NCI-H1092 (cell line): ENCODE data around the gene NREP.
"Not testable (repeated sequence)": the region's sequence is repeated elsewhere in the genome, so short reads cannot be mapped to it uniquely, and the experiment has no call there.

Experiments used
- DNase-seq: peaks from one replicate; lab custom pipeline; 2025; lab: John Stamatoyannopoulos, UW

The NREP gene

DNA sequence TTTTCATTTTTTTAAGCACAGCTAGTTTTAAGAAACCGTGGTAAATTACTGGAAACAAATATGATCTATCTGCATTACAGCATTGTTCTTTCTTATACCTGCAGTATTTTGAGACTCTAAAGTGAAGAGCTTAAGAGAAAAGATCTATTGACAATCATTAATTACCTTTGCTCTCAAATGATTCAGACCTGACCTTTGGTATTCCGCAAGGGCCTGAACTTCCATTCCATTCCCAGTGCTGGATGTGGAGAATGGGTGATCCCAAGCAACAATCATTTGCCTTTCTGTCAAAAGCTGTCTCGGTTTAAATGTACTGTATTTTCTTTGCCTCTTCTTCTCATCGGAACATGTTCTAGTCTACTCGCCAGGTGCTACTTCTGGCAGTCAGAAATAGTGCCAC, 18.9 kb downstream of the NREP start:
- no peak for DNase-seq

DNA sequence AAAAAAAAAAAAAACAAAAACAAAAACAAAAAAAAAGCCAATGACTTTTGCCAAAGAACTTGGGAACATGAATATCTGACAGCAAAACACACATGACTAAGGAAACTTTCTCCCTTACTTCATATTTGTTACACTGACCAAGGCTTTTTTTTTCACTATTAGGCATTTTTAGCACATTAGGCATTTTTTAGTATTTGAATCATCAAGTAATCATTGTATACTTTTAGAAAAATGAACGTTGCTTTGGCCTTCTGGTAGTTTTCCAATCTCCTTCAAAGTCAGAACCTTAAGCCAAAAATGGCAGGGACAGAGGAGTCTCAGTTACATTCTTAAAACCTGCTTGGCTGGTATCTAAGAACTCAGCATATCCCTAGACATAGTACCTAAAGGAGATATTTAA, 19.3 kb downstream of the NREP start:
- DNase-seq: no peak

DNA sequence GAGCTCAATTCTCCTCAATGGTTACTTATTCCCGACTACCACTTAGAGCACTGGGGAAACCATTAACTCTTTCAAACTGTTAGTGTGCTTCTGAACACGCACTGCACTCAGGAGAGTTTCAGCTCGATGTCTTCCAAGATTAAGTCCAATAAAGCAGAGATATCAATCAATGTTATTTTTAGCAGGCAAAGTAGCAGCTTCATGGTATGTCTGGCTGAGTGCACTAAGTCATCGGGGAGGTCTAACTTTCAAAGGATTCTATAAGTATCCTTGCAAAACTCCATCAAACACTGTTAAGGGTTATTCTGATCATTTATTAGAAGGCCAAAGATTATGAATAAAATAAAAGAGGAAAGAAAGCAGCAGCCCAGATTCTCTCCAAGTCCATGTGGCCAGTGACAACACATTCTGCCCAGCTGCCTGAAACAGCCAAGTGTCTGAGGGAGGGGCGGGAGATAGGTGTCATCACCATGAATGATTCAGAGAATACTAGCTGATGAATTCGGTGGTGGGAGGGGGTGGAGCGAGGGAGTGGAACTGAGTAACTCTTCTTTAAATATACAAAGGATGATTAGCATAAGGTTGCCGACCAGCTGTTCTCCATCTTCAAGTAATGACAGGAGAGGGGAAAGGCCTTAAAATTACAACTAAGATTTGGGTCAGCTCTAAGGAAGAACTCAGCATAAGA, 21.3 kb downstream of the NREP start:
- no peak for DNase-seq

DNA sequence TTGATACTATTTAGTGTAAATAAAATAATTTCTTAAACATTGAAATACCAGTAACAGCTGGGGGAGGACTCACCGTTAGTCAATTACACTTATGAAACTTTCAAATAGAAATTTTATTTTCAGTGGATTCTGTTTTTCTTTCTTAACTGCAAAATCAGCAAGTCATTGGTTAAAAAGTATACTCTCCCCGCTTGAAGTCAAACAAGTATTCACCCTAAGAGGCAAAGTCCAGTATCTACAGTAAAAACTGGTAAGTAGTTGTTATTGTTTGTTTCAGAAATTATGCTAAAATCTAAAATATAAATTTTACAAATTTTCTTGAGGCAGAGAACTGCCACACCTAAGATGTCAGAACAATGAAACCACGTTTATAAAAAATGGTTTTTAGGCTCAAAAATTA, 22.4 kb downstream of the NREP start:
- DNase-seq: no peak

DNA sequence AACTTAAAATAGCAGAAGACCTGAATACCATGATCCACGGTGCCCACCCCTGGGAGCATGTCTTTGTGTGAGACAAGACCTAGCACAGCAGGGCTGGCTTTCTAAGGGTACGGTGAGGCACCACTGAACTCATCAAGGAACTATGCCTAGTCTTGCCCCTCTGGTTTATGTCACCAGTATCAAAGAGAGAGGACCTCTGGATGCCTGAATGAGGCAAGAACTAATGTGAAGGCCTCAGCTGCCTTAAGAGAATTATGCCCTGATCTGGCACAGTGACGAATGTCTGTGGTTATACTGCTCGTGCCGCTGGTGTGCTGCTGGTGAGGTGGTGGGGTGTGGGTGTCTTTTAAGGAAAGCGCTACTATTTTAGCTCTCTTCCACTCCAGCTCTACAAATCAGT, 23.0 kb downstream of the NREP start:
- no peak for DNase-seq

DNA sequence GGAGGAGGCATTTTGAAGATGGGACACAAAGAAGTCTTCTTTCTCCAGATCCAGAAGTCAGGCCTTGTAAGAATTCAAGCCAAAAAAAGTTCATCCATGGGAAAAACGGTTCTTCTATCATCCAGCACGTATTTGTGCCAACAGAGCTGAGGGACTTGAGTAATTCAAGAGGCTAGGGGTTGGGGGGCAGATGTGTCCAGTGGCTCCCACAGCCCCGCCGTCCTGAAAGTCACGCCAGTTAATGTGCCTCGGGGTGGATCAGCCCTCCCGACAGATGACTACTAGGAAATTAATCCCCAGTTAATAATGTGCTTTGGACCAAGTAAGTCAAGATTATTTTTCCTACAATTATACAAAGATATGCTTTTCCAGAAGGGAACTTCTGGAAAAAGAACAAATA, 23.4 kb downstream of the NREP start:
- no peak for DNase-seq

DNA sequence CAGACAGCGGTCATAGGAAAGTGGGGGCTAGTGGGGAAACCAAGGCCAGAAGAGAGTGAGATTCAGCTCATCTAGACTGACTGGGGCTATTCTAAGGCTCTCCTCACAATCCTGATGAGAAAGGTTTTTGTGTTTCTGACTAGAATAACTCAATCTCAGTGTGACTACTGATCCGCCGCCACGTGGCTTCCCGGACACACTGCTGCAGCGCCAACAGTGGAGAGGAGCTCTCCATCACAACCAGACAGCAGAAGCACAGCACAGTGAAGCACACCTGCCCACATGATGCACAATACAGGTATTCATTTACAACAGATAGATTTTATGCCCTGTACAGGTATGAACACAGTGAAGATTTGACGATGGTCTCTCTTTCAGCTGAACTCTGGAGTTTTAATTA, 25.4 kb downstream of the NREP start:
- no peak for DNase-seq

DNA sequence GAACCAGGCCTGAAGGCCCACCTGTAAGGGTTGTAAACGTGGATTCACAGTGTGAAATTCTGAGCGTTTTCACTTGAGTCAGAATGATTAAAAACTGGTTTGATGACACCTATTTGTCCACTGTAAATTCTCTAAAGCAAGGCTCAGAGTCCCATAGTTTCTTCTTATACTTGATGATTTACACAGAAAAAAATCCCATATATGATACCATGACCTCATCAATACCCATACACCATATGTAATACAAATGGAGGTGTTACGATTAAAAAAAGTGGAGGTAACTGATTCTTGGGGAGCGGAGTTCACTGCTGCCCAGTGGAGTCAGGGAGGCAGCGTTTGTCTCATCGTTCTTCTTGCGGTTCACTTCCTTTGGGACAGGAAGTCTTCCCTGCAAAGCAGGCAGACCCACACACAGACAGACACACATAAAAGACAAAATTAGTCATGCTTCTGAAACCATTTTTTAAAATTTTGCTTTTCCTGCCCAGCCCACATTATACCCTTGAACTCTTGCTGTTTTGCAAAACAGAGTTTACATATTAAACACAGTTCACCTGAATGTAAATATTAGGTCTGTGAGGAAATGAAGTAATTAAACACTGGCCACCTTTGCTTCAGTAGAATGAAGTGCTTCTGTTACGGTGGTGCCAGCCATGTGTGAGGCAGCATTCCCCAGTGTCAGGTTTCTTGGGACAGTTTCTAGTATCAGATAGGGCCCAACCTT, 26.2 kb downstream of the NREP start:
- no peak for DNase-seq

DNA sequence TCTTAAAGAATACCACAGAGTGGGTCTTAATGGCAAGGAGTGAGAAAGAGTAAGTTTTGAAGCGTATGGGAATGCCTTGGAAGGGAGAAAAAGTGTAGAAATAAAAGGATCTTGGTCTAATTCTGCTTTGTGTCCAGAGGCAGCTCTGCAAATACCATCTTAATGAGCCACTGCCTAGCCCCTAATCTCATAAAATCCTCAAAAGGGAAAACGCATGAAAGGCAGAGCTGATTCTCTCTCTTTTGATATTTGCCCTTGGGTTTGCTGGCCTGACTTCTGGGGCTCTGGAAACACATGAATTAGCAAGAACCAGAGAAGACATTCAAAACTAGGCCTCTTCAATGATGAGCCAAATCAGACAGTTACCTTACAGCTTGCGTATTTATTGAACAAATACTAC, 28.1 kb downstream of the NREP start:
- DNase-seq: no peak

DNA sequence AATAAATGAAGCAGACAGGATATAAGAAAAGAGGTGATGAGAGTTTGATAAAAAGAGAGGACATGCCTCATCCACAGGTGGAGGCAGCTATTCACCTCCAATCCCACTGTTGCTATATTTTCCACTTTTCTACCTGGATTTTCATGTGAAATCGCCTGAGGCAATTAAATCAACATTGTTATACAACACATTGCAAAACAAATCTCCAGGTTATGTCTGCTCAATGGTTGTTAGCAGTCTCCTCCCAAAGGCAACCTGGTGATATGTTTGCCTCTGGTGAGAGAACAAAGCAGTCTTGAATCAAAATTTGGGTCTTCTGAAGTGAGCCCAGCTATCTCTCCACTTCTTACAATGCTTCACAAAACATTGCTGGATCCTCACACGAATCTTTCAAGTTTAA, 30.0 kb downstream of the NREP start:
- DNase-seq: no peak

DNA sequence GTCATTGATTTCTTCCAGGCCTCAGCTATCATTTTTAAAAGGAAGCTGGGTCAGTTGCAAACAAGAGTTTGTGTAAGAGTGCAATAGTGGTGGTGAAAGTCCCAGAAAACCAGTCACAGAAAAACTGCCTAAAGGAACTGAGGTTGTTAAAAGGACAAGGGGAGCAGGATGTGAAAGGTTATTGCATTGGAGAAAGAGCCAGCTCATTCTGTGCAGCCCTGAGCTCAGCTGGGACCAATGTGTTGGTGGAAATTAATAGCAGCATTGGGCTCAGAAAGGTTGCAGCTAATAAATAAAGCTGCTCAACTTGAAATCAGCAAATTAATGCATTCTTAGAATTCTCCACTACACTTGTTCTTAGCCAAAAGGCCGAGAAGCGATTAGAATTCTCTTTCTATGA, 34.9 kb downstream of the NREP start:
- no peak for DNase-seq

DNA sequence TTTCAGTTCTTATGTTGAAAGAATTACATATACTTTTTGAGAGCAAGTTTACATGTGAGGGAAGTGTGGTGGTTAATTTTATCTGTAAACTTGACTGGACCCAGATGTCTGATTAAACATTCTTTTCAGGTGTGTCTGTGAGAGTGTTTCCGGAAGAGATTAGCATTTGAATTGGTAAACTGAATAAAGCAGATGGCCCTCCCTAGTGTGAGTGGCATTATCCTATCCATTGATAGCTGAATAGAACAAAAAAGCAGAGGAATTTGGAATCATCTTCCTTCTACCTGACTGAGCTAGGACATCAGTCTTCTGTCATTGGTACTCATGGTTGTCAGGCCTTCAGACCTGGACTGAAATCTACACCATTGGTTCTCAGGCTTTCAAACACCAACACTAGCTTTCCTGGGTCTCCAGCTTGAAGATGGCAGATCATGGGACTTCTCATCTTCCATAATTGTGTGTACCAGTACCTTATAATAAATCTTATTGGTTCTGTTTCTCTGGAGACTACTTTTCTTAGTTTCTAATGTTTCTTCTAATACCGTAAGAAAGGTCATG, 36.6 kb downstream of the NREP start:
- DNase-seq: no peak

DNA sequence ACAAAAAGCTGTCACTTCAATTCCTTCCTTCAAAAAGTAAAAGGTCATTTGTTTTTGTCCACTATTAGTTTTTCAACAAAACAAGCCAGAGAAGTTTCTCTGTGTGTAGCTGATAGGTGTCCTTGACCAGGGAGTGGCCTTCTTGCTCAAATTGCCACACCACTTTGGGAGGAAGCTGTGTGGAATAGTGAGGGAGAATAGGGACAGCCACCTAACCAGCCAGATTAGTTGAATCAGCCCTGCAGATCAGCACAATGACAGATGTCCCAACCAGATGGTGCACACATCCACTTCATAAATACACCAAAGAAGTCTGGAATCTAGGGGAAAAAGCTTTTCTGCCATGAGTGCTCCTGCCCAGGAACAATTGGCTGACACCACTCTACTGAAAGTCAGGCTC, 37.2 kb downstream of the NREP start:
- DNase-seq: no peak

DNA sequence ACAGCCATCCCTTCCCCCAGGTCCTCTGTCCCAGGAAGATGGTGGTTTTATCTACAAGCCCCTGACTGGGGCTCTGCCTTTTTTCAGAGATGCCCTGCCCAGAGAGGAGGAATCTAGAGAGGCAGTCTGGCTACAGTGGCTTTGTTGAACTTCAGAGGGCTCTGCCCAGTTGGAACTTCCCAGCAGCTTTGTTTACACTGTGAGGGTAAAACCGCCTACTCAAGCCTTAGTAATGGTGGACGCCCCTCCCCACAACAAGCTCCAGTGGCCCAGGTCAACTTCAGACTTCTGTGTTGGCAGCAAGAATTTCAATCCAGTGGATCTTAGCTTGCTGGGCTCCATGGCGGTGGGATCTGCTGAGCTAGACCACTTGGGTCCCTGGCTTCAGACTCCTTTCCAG, 40.2 kb downstream of the NREP start:
- DNase-seq: not testable (repeated sequence)

DNA sequence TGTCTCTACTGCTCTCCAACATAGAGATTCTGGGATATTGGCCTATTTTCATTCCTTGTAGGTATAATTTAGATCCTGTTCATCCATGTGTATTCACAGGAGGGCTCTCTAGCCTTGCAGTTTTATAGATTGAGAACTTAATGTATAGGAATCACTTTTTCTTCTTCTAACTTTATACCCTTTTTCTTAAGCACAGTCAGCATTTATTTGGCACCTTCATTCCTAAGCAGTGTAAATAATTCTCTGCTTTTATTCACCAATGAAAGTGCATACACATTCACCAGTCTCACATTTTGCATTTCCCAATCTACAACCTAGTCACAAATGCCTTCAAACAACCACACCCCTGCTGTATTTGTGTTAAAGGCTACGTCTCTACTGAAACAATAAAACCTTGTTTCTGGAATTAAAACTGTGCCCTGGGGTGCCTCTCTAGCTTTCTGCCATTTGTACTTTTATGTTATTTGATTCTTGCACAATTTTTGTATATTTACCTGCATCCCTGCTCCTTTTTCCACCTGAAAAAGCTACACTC, 49.3 kb downstream of the NREP start:
- DNase-seq: no peak

DNA sequence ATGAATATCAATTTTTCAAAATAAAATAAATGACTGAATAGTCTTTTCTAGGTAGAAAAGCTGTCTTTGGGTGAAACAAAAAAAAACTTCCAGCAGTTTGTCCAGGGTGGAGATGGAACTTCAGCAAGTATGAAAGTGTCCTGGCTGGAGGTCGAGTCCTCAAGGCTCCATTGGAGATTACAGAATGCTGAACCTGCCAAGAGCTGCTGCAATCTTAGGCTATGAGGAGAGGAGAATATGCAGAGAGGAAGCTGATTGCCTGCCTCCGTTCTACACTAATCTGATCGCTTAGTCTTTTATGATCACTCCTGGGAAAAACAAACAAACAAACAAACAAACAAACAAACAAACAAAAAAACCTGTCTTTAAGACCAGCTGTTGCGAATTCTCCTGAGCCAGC, 50.6 kb downstream of the NREP start:
- no peak for DNase-seq

DNA sequence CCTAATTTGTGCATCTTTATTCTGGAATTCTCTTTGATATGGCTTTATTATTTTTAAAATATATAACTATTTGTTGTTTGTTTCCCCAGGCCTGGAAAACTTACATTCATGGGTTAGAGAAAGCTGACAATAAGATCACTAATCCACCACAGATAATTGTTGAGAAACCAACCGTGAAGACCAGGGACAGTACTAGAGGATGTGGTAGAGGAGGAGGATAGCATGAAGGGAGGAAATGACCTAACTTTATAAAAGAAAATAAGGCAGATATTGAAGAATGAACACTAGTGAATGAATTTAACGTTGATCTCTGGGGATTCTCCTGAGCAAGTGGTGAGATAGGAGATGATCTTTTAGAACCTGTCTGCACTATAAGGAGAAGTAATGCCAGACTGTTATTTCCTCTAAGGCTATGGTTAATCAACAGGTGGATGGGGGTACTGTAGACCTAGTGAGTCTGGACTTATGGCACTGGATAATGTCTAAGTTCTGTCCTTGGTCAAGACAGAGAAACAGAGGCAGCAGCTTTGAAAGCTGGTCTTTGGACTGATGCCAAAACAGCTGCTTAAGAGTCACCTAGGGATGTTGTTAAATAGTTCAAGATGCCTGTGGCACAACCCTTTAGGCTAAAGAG, 52.4 kb downstream of the NREP start:
- DNase-seq: no peak

DNA sequence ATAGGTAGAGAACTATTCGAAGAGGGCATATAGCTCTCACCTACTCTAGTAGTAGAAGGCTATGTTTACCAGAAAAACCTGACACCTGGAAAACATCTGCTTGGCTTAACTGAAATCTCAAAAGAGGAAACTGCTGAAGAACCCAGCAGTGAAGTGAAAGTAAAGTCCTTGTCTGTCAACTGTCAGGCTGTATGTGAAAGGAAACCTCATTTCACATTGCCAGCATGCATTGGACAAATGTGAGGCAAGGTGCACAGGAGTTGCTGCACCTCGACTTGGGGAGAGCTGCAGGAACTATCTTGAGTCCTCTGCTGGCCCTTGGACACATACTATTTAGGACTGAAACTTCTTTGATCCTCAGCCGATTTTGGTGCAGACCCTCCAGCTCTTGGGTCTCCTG, 53.3 kb downstream of the NREP start:
- no peak for DNase-seq

DNA sequence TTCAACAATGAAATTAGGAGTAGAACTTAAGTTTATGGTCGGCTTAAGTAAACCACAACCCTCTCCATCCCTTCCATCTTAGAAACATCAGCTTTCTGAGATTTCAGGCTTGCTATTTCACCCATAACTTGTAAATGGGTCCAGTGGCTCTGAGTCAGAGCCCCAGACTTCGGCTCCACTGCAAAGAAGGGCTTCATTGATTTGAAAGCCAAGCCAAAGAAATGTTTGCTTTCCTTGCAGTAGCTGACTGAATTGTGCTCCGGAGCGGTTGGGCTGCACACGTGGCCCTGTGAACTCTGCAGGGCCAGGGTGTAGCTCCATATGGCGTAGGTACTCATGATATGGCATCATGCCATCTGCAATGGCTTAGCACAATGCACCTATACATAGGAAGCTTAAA, 57.0 kb downstream of the NREP start:
- DNase-seq: peak; percentile 55

DNA sequence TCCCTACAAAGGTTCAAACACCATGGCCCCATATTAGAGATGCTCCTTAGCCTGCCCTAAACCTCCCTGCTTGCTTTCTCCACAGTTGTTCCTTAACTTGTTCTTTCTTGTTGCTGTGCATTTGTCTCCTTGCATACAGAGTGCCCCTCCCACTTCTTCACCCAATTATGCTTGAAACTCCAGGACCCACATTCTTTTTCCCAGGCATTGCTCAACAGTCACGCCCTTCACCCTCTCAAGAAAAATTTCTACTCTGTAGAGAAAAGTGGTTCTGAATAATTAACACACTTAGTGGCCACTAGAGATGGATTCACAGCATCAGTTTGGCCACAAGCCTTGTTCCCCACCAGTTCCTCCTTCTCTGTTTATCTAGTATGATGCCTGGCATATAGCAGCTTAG, 57.7 kb downstream of the NREP start:
- DNase-seq: no peak

DNA sequence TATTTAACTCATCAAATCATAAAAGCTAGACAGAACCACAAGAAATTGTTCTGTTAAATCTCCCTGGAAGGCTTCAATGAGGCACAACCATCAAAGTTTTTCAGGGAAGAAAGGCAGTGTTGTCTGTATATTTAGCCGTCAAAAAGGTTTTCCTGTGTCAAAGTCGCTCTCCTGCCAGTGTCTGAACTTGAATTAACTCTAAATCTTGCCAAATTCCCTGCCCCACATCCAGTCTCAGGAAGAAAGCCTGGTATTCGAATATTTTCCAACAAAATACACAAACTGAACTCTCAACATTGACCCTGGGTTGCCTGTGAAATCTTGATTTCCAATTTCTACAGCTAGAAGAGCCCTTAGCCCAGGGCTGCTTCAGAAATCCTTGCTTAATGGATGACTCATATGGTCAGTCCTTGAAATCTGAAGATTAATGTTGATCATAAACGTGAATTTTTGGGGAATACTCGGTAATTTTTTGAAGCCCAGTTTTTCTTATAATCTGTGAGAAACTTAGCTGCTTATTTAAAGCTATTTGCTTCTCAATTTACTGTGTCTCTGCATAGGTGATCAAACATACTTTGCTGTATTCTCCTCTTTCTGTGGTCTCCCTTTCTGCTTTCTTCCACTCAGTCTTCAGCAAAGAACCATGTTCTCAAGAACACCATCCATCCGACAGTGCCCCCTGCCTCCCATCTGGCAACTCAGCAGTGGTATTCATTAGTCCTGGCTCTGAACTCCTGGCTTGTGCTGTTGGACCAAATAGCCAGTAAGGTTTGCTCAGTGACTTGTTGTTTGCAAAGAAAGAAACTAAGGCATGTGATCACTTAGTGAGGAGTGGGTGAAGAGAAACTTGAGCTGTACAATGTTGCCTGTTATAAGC, 58.9 kb downstream of the NREP start:
- no peak for DNase-seq

DNA sequence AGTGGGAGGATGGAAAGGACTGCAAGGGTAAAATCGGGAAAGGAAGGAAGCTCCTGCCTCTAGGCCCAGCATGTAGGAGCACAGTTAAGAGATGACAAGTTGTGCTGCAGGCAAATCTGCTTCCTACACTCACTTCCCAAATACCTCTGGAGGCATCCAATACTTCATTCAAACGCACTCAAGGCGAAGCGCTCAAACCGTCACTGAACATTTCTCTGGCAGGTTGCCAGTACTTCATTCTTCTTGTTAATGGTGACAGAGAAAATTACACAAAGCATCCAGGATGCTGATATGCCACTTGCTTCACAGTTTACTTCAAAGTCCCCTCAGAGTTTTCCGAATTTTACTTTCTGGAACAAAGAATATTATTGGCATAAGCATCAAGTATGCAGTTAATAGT, 59.8 kb downstream of the NREP start:
- DNase-seq: no peak
